GM12891 (cell line): ENCODE data around the gene PDE5A.
A peak's percentile ranks its signal among the peaks of the same experiment; 100 is the strongest.
"Not testable (repeated sequence)": the region's sequence is repeated elsewhere in the genome, so short reads cannot be mapped to it uniquely, and the experiment has no call there.

Experiments used
- DNase-seq: peaks from one replicate; pipeline ENCODE4 v3.0.0; 2011; ENCODE audit warnings: low spot score; ENCODE audit not compliant: insufficient read length
- FAIRE-seq: peaks from 2 replicates; lab custom pipeline; 2011; peaks lifted over from hg19 to GRCh38; lab: Jason Lieb, UNC
- PAX5 ChIP-seq: IDR thresholded peaks from 2 replicates; pipeline ENCODE4 v1.6.1; 2011; ENCODE audit warnings: low read length, moderate library complexity, mild to moderate bottlenecking; ENCODE audit not compliant: insufficient read depth, severe bottlenecking
- POLR2A ChIP-seq: IDR thresholded peaks from 2 replicates; pipeline ENCODE4 v1.6.1; 2011; ENCODE audit warnings: low read depth, low read length, control low read depth
- POLR2AphosphoS5 ChIP-seq: IDR thresholded peaks from 2 replicates; pipeline ENCODE4 v1.6.1; 2011; ENCODE audit warnings: low read depth, low read length, control low read depth
- POU2F2 ChIP-seq: IDR thresholded peaks from 2 replicates; pipeline ENCODE4 v1.6.1; 2011; ENCODE audit warnings: low read depth, mild to moderate bottlenecking, control low read depth, low read length, moderate library complexity
- SPI1 ChIP-seq: IDR thresholded peaks from 2 replicates; pipeline ENCODE4 v1.6.1; 2011; ENCODE audit warnings: low read depth, low read length, control low read depth
- TAF1 ChIP-seq: IDR thresholded peaks from 2 replicates; pipeline ENCODE4 v1.6.1; 2011; ENCODE audit warnings: low read depth, low read length, control low read depth

Gene PDE5A

GRCh38 chr4:119647558-119647957 is 19.0 kb upstream of the PDE5A start:
- no peak for FAIRE-seq

GRCh38 chr4:119646347-119647071 is 17.9 kb upstream of the PDE5A start:
- DNase-seq = no peak
- no peak for FAIRE-seq
- TF ChIP-seq POU2F2 = no peak
- TF ChIP-seq TAF1 = no peak

More at GRCh38 chr4:119647558-119647957, 19.0 kb upstream of the PDE5A start:
- no peak for DNase-seq
- TF ChIP-seq POU2F2 = no peak
- no peak for TF ChIP-seq SPI1
- no peak for TF ChIP-seq PAX5
- no peak for TF ChIP-seq TAF1
- no peak for TF ChIP-seq POLR2A
- TF ChIP-seq POLR2AphosphoS5 = no peak

DNA sequence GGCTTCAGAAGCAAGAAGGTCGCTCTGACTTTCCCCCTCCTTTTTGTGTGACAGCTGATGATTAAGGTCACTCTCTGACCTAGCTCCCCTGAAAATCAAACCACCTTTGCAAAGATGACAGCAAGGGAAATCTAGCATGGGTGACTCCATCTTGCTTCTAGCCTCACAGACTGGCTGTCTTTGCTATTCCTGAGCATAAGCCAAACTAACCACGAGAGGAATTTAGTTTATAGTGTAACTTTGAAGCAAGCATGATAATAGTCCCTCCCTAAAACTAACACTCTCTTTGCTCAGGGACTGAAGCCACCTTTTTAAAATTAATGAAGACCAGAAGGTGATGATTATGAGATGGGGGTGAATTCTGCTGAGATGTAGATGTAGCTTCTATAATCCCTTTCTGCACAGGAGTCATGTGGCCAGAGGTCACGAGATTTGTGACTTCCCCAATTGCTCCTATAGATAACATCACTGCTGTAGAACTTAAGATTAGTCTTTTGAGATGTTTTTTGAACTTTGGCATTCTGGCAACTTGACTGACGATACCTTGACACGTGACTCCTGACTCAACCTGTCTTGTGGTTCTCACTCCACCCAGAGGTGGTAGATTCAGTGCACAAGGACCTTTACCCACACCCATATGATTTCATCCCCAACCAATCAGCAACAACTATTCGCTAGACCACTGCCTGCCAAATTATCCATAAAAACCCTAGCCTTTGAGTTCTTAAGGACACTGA is 14.9 kb upstream of the PDE5A start:
- DNase-seq (no peak), FAIRE-seq (no peak)
- TF ChIP-seq TAF1 (no peak), POLR2A (no peak), PAX5 (no peak)

- FAIRE-seq (no peak), DNase-seq (no peak)
- TF ChIP-seq POLR2A (no peak), POLR2AphosphoS5 (no peak)
Observed at GRCh38 chr4:119641765-119642164, 13.2 kb upstream of the PDE5A start.

DNA sequence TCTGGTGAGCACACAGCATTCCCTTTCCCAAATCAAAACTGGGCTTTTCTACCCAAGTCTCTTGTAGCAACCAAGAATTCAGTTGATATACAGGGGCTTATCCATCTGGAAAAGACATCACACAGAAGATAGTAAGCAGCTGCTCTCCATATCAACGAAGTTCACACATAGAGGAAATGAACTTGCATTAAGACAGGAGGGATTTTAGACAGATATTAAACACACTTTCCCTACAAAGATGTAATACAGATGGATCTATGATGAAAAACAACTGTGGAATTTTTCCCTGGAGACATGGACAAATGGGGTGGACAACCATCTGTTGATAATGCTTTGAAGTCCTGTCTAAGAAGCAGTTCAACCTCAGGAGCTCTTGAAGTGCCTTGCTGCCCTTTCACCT is 9.8 kb upstream of the PDE5A start:
- FAIRE-seq (no peak), DNase-seq (no peak)
- TF ChIP-seq POU2F2 (no peak), POLR2AphosphoS5 (no peak), TAF1 (no peak), POLR2A (no peak), SPI1 (no peak), PAX5 (no peak)

GRCh38 chr4:119636851-119637250 is 8.2 kb upstream of the PDE5A start:
- not testable (repeated sequence) for FAIRE-seq, DNase-seq

DNA sequence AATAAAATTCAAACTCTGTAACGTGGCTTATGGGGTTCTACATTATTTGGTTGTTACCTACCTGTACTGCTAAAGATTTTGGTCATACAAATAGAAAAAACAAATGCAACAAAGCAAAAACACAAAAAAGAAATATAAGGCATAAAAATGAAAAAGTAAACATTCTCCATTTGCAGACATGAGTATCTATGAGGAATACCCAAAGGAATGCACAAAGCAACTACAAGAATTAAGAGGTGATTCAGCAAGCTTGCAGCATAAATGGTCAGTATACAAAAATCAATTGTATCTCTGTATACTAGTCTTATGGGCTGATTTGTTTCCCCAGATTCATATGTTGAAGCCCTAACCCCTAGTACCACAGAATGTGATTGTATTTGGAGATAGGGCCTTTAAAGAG is 3.6 kb upstream of the PDE5A start:
- TF ChIP-seq POU2F2 (no peak), PAX5 (no peak), TAF1 (no peak), POLR2AphosphoS5 (no peak), SPI1 (no peak), POLR2A (no peak)
- no peak for FAIRE-seq
- DNase-seq = no peak

GRCh38 chr4:119629142-119629471 is 503 bp upstream of the PDE5A start:
- FAIRE-seq = no peak
- TF ChIP-seq PAX5 (no peak), POLR2A (no peak), TAF1 (no peak), POU2F2 (no peak), SPI1 (no peak), POLR2AphosphoS5 (no peak)
- no peak for DNase-seq

- DNase-seq = peak; percentile 75
- TF ChIP-seq TAF1 (no peak), PAX5 (no peak), POLR2AphosphoS5 (no peak), SPI1 (no peak), POLR2A (no peak), POU2F2 (no peak)
- FAIRE-seq = peak; percentile 72
Observed at GRCh38 chr4:119627267-119628255, 1.0 kb downstream of the PDE5A start.

DNA sequence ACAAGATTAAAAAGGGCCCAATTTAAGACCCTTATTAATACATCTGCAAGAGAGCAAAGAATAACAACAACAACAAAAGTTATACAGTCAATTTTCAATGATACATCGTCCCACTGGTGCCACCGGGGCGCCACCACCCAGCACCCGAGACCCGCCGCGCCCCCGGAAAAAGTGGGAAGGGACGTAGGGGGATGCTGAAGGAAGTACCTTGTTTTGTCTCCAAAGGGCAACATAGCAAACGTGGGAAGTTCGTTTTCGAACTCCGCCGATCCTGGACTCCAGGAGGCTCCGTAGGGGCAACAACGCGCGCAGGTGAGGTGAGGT is 1.7 kb downstream of the PDE5A start:
- DNase-seq (no peak), FAIRE-seq (no peak)
- TF ChIP-seq POLR2AphosphoS5 (no peak), PAX5 (no peak), SPI1 (no peak), POLR2A (no peak), POU2F2 (no peak), TAF1 (no peak)
